Measurements from ENCODE around the gene OR10K2.

DNA sequence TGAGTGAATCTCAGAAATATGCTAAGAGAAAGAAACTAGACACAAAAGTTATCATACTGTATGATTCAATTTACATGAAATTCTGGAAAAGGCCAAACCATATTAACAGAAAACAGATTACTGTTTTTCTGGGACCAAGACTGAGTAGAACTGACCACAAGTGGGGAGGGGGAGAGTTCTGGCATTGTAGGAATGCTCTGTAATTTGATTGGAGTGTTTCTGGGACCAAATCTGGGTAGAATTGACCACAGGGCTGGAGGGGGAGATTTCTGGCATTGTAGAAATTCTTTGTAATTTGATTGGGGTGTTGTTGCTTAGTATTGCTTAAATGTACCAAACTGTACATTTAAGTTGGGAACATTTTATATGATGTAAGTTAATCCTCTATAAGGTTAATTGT lies 32.2 kb upstream of the OR10K2 start:
- TF ChIP-seq, protein P1, sequence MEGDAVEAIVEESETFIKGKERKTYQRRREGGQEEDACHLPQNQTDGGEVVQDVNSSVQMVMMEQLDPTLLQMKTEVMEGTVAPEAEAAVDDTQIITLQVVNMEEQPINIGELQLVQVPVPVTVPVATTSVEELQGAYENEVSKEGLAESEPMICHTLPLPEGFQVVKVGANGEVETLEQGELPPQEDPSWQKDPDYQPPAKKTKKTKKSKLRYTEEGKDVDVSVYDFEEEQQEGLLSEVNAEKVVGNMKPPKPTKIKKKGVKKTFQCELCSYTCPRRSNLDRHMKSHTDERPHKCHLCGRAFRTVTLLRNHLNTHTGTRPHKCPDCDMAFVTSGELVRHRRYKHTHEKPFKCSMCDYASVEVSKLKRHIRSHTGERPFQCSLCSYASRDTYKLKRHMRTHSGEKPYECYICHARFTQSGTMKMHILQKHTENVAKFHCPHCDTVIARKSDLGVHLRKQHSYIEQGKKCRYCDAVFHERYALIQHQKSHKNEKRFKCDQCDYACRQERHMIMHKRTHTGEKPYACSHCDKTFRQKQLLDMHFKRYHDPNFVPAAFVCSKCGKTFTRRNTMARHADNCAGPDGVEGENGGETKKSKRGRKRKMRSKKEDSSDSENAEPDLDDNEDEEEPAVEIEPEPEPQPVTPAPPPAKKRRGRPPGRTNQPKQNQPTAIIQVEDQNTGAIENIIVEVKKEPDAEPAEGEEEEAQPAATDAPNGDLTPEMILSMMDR (conservative IDR thresholded peaks at IDR 0.05; ENCODE audit: low read depth, low read length), result no peak
- TF ChIP-seq FOS (IDR thresholded peaks at IDR 0.05; ENCODE audit: low read depth, low read length) (no peak), RFX5 (IDR thresholded peaks at IDR 0.05; ENCODE audit: low read depth, low read length) (no peak), USF2 (IDR thresholded peaks at IDR 0.05; ENCODE audit: low read depth, low read length) (no peak), MAZ (IDR thresholded peaks at IDR 0.05; ENCODE audit: borderline replicate concordance, low read depth, low read length) (no peak), POLR2A (IDR thresholded peaks at IDR 0.05; ENCODE audit: low read depth, low read length) (no peak), BHLHE40 (IDR thresholded peaks at IDR 0.05; ENCODE audit: low read depth, low read length) (no peak), CHD1 (IDR thresholded peaks at IDR 0.05; ENCODE audit: low read depth, low read length) (no peak), SMC3 (IDR thresholded peaks at IDR 0.05; ENCODE audit: low read depth, low read length) (no peak), CEBPB (IDR thresholded peaks at IDR 0.05; ENCODE audit: low read depth, low read length) (no peak)

All from IMR-90 (cell line).